ENCODE data around the gene JOSD2.

GRCh38 chr19:50490411-50490811, 20.6 kb downstream of the JOSD2 start:
- TF ChIP-seq CTCF (IDR thresholded peaks at IDR 0.05; ENCODE audit: insufficient read depth, low read length, poor library complexity, severe bottlenecking) (no peak), EZH2phosphoT487 (conservative IDR thresholded peaks at IDR 0.05; ENCODE audit: low read length) (no peak)

All from SU-DHL-6 (cell line).